HCT116 (cell line): ENCODE measurements around the gene PRKN. TPM values are rescaled to one million over a fixed set of nuclear protein-coding genes. Genes with fewer than 3 reads are reported as not detected.

ENCODE experiments used
- ATAC-seq: fragments of 200-7000 bp; cut with Tn5 transposase; 2 replicates; pipeline ENCODE4 v1.9.1; 2020; ENCODE audit warnings: mild to moderate bottlenecking, moderate library complexity
- BruUV-seq: library from RNA; stranded (reverse); fragments of 400-500 nt; replicated peaks from 2 replicates; lab custom pipeline; 2021; lab: Mats Ljungman, UMichigan
- CTCF ChIA-PET: fragments of 300-600 bp; sonication (Branson Sonifier 250); formaldehyde crosslinking; loops from one replicate; lab custom pipeline; 2021; ENCODE audit warnings: antibody characterized with exemption; lab: Charles Lee
- POLR2A ChIA-PET: fragments of 300-600, 350-600 bp; sonication (Branson Sonifier 250); formaldehyde crosslinking; loops from one replicate; lab custom pipeline; 2021; ENCODE audit warnings: antibody characterized with exemption; lab: Charles Lee
- RAD21 ChIA-PET, 2 experiments: fragments of 300-600 bp; sonication (Branson Sonifier 250); formaldehyde crosslinking; loops; one replicate each; lab custom pipeline; 2023; ENCODE audit warnings: low total read pairs in 2 of 2; ENCODE audit not compliant: uncharacterized antibody in 2 of 2, unreplicated experiment in 2 of 2, low non-redundant PET in 1 of 2; lab: Charles Lee
- DNase-seq: peaks from one replicate; pipeline ENCODE4 v3.0.0-alpha.2; 2010; ENCODE audit warnings: low read depth, low spot score
- H2AFZ ChIP-seq: fragments of 200-600 bp; shearing (Covaris generic), sonication (generic); 2 replicates; pipeline ENCODE4 v1.6.1; 2017; ENCODE audit warnings: low read depth, mixed run types, mixed read lengths, antibody characterized with exemption, low read length; ENCODE audit not compliant: poor library complexity, severe bottlenecking
- H3K27ac ChIP-seq: 2 replicates; pipeline ENCODE4 v1.5.1; 2012; ENCODE audit warnings: low read depth, low read length
- H3K27me3 ChIP-seq: fragments of 200-600 bp; sonication (generic); 2 replicates; pipeline ENCODE4 v1.6.1; 2016; ENCODE audit warnings: mixed run types, low read length, mixed read lengths; ENCODE audit not compliant: insufficient read depth
- H3K36me3 ChIP-seq, 2 experiments: fragments of 200-500 bp in 1 of 2; fragments of 200-600 bp in 1 of 2; sonication (Bioruptor generic) in 1 of 2; sonication (generic) in 1 of 2; 2 replicates each; pipeline versions ENCODE4 v1.5.1 to v1.6.1; 2014 to 2016; ENCODE audit warnings: low read length in 2 of 2, inconsistent platforms in 1 of 2, mixed read lengths in 1 of 2, mixed run types in 1 of 2; ENCODE audit not compliant: insufficient read depth in 2 of 2, control insufficient read depth in 1 of 2
- H3K4me1 ChIP-seq, 2 experiments: fragments of 200-600 bp in 1 of 2; sonication (generic) in 1 of 2; 2 replicates each; pipeline versions ENCODE4 v1.5.1 to v1.6.1; 2012 to 2017; ENCODE audit warnings: low read length in 2 of 2, inconsistent platforms in 1 of 2, mild to moderate bottlenecking in 1 of 2, mixed read lengths in 1 of 2, mixed run types in 1 of 2, moderate library complexity in 1 of 2; ENCODE audit not compliant: insufficient read depth in 2 of 2, control insufficient read depth in 1 of 2
- H3K4me2 ChIP-seq: fragments of 200-600 bp; sonication (generic); 2 replicates; pipeline ENCODE4 v1.6.1; 2017; ENCODE audit warnings: mixed run types, low read length, mixed read lengths
- H3K4me3 ChIP-seq, 2 experiments: fragments of 200-600 bp in 1 of 2; sonication (generic) in 1 of 2; replicated peaks in 1 of 2; 2 replicates each; pipeline ENCODE4 v1.5.1; 2011 to 2016; ENCODE audit warnings: low read length in 2 of 2, control low read depth in 1 of 2, low read depth in 1 of 2, mild to moderate bottlenecking in 1 of 2, mixed read lengths in 1 of 2, mixed run types in 1 of 2
- H3K79me2 ChIP-seq: fragments of 200-600 bp; sonication (generic); 2 replicates; pipeline ENCODE4 v1.6.1; 2017; ENCODE audit warnings: mild to moderate bottlenecking, mixed run types, low read length, moderate library complexity, mixed read lengths; ENCODE audit not compliant: insufficient read depth
- H3K9ac ChIP-seq: fragments of 200-600 bp; sonication (generic); 2 replicates; pipeline ENCODE4 v1.6.1; 2016; ENCODE audit warnings: low read length, mixed read lengths
- H3K9me2 ChIP-seq: fragments of 200-600 bp; sonication (generic), shearing (Covaris generic); 2 replicates; pipeline ENCODE4 v1.6.1; 2017; ENCODE audit warnings: mixed run types, mild to moderate bottlenecking, moderate library complexity; ENCODE audit not compliant: insufficient read depth
- H3K9me3 ChIP-seq, 2 experiments: fragments of 200-500 bp in 1 of 2; fragments of 200-600 bp in 1 of 2; sonication (Bioruptor generic) in 1 of 2; sonication (generic) in 1 of 2; 2 replicates each; pipeline ENCODE4 v1.6.1; 2014 to 2017; ENCODE audit warnings: low read length in 2 of 2, mixed read lengths in 2 of 2, inconsistent platforms in 1 of 2, low read depth in 1 of 2, mild to moderate bottlenecking in 1 of 2, mixed run types in 1 of 2, moderate library complexity in 1 of 2; ENCODE audit not compliant: control insufficient read depth in 1 of 2, insufficient read depth in 1 of 2
- H4K20me1 ChIP-seq: fragments of 200-600 bp; sonication (generic), shearing (Covaris generic); 2 replicates; pipeline ENCODE4 v1.6.1; 2017; ENCODE audit warnings: mixed run types, mild to moderate bottlenecking, moderate library complexity; ENCODE audit not compliant: insufficient read depth
- ATF3 ChIP-seq: IDR thresholded peaks from 2 replicates; pipeline ENCODE4 v1.6.1; 2012
- CEBPB ChIP-seq: IDR thresholded peaks from 2 replicates; pipeline ENCODE4 v1.6.1; 2012; ENCODE audit warnings: low read depth
- CTCF ChIP-seq, 3 experiments: fragments of 200-600 bp in 1 of 3; sonication (generic) in 1 of 3; IDR thresholded peaks in 2 of 3; conservative IDR thresholded peaks in 1 of 3; 2 replicates each; pipeline ENCODE4 v1.5.1; 2012 to 2017; ENCODE audit warnings: low read depth in 2 of 3, low read length in 2 of 3, antibody characterized with exemption in 1 of 3, borderline replicate concordance in 1 of 3, control low read depth in 1 of 3, mild to moderate bottlenecking in 1 of 3, mixed read lengths in 1 of 3, mixed run types in 1 of 3, moderate library complexity in 1 of 3; ENCODE audit not compliant: insufficient read depth in 1 of 3
- EGR1 ChIP-seq: IDR thresholded peaks from 2 replicates; pipeline ENCODE4 v1.6.1; 2012; ENCODE audit warnings: low read depth
- POLR2AphosphoS5 ChIP-seq: IDR thresholded peaks from 2 replicates; pipeline ENCODE4 v1.6.1; 2011; ENCODE audit warnings: mild to moderate bottlenecking, low read depth, low read length, moderate library complexity
- SRF ChIP-seq: IDR thresholded peaks from 2 replicates; pipeline ENCODE4 v1.6.1; 2012; ENCODE audit warnings: low read depth
- TCF7L2 ChIP-seq: IDR thresholded peaks from 2 replicates; pipeline ENCODE4 v1.7.0; 2011; ENCODE audit warnings: borderline replicate concordance, inconsistent platforms; ENCODE audit not compliant: insufficient read depth, insufficient read length; ENCODE audit errors: extremely low read depth
- YY1 ChIP-seq: IDR thresholded peaks from 2 replicates; pipeline ENCODE4 v1.6.1; 2011; ENCODE audit warnings: low read length, low read depth, moderate library complexity, mild to moderate bottlenecking; ENCODE audit not compliant: insufficient replicate concordance; ENCODE audit errors: extremely low read depth
- intact Hi-C: fragments of 100-400 bp; cut with micrococcal nuclease; formaldehyde crosslinking; loops from 2 replicates; pipeline ENCODE4 v1.10.0; 2022
- total RNA-seq: library from RNA; stranded (reverse); gene quantifications from one replicate; pipeline ENCODE4 v1.2.1, GENCODE V29; 2021; ENCODE audit not compliant: unreplicated experiment

PRKN gene
- total RNA-seq, 1 experiment from 2014 or later: 2.6 TPM

GRCh38 chr6:162474722-162475121, 252.8 kb downstream of the PRKN start (continued):
- TF ChIP-seq CTCF (IDR thresholded peaks at IDR 0.05 in 2 of 3, conservative IDR thresholded peaks at IDR 0.05 in 1 of 3; ENCODE audit: borderline replicate concordance in 1 of 3, insufficient read depth in 1 of 3, low read depth in 2 of 3, low read length in 2 of 3) (no peak), CEBPB (no peak), POLR2AphosphoS5 (no peak), EGR1 (no peak), YY1 (no peak), TCF7L2 (no peak)

GRCh38 chr6:162471842-162472241, 255.7 kb downstream of the PRKN start:
- Histone ChIP-seq H3K27me3 (no peaks in the 10 kb centered on the region), H3K36me3 (no peaks in the 10 kb centered on the region), H2AFZ (no peak overlapping the region), H3K79me2 (no peaks in the 10 kb centered on the region), H3K4me1 (no peaks in the 10 kb centered on the region), H3K9me3 (no peaks in the 10 kb centered on the region), H3K4me2 (no peak overlapping the region), H3K9ac (no peak overlapping the region), H3K27ac (no peak overlapping the region), H3K4me3 (no peak overlapping the region), H3K9me2 (no peaks in the 10 kb centered on the region), H4K20me1 (no peaks in the 10 kb centered on the region)
- intact Hi-C loops: no loop called here
- no peak for TF ChIP-seq ATF3
- TF ChIP-seq SRF: no peak
- DNase-seq: no peak
- POLR2A ChIA-PET: no interaction called here
- RAD21 ChIA-PET: no interaction called here
- CTCF ChIA-PET: no interaction called here
- no peak for ATAC-seq
- no TSS peak for BruUV-seq
